Thyroid gland (tissue), 4 donors: Measurements from ENCODE around the gene TRABD2A. TPM values are rescaled to one million over a fixed set of nuclear protein-coding genes. Genes with fewer than 3 reads are reported as not detected.

Source experiments
- DNase-seq, 2 donors: peaks; one replicate each; pipeline ENCODE4 v3.0.0-alpha.2; 2019
- H3K27ac ChIP-seq, 3 donors: fragments of 200-600 bp; sonication (generic); 1 replicate in 2 of 3; 2 replicates in 1 of 3; pipeline ENCODE4 v1.5.1; 2016 to 2019; ENCODE audit warnings: mild to moderate bottlenecking in 1 of 3, moderate library complexity in 1 of 3
- H3K27me3 ChIP-seq: fragments of 200-600 bp; sonication (generic); one replicate; pipeline ENCODE4 v1.5.1; 2019
- H3K36me3 ChIP-seq, 2 donors: fragments of 200-600 bp; sonication (generic); one replicate each; pipeline ENCODE4 v1.5.1; 2016 to 2019
- H3K4me1 ChIP-seq, 2 donors: fragments of 200-600 bp; sonication (generic); one replicate each; pipeline ENCODE4 v1.5.1; 2017 to 2019
- H3K4me3 ChIP-seq, 3 donors: fragments of 200-600 bp; sonication (generic); replicated peaks in 1 of 3; 1 replicate in 2 of 3; 2 replicates in 1 of 3; pipeline ENCODE4 v1.5.1; 2016; ENCODE audit warnings: mild to moderate bottlenecking in 1 of 3
- H3K9me3 ChIP-seq: fragments of 200-600 bp; sonication (generic); one replicate; pipeline ENCODE4 v1.5.1; 2017
- POLR2A ChIP-seq, 2 donors: fragments of 450-650 bp; IDR thresholded peaks; one replicate each; pipeline ENCODE4 v1.6.1; 2017; ENCODE audit warnings: antibody characterized with exemption in 2 of 2, mild to moderate bottlenecking in 2 of 2, moderate library complexity in 1 of 2
- WGBS, 2 donors: methylation state at CpG; one replicate each; pipeline ENCODE4 v1.1.5; 2017; 5-methylcytosine and 5-hydroxymethylcytosine counted together
- intact Hi-C: fragments of 100-400 bp; cut with DNase I; formaldehyde crosslinking; loops from one replicate; pipeline ENCODE4 v1.15.1; 2023
- total RNA-seq, 4 donors: library from RNA; depleted of rRNA; stranded (reverse); fragments of >200 nt; gene quantifications; one replicate each; pipeline ENCODE4 v1.2.3, GENCODE V29; 2016
- TF ChIP-seq, protein P1 (sequence below), 6 experiments: fragments of 200-600 bp in 3 of 6; fragments of 450-650 bp in 3 of 6; sonication (generic) in 3 of 6; IDR thresholded peaks; one replicate each; pipeline ENCODE4 v1.5.1; 2016 to 2019; ENCODE audit warnings: antibody characterized with exemption in 6 of 6, mild to moderate bottlenecking in 2 of 6, inconsistent platforms in 1 of 6, moderate library complexity in 1 of 6

The TRABD2A gene
- total RNA-seq, 4 donors from 2014 or later = 0.20 to 1.9 TPM; not detected in 2

DNA sequence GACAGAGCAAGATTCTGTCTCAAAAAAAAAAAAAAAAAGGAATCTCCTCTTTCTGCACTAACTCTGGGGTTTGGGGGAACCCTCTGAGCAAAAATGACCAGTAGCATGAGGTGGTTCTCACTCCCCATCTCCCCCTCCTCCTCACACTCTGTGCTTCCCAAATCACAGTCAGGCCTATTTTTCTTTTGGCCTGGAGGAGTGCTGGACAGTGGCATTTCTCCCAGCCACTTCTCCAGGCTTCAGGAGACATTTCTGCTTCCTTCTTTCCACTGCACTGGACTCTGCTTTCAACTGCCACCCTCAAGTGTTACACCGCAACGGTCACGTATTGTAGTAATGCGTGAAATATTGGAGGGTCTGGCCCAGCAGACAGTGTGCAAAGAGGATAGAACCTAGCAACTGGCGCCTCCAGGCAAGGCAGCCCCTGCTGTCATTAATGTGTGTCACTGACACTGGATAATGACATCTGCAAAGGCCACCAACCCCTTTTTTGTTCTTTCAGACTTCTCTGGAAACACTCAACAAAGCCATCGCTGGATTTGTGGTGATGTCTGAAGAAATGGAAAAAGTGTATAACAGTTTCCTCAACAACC, 68.9 kb downstream of the TRABD2A start:
- intact Hi-C loops = no loop called here
- 89% methylated on average over 6 of the region's 6 CpGs for WGBS, 2 donors
- no peak overlapping the region for H3K27ac ChIP-seq

DNA sequence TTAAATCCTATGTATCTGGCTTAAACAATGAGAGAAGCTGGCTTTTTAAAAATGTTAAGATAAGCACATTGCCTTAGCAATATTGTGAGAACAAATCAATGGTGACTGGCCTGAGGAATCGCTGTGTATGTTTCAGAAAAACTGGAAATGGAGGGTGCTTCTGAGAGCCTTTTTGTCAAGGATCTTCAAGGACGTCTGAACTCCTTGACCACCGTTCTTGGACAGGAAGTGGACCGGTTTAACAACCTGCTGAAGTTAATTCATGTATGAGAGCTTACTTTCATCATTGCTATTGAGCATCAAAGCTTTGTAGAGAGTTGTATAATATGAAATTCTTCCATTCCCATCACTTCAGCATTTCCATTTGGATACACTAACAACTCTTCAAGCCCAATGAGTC, 72.6 kb downstream of the TRABD2A start:
- Histone ChIP-seq H3K36me3 (no peaks in the 10 kb centered on the region), H3K9me3 (no peaks in the 10 kb centered on the region), H3K27me3 (no peaks in the 10 kb centered on the region), H3K27ac (no peak overlapping the region), H3K4me1 (no peaks in the 10 kb centered on the region), H3K4me3 (no peak overlapping the region)
- DNase-seq = peak; percentile 27 to 44
- no peak for TF ChIP-seq POLR2A (IDR thresholded peaks at IDR 0.05)
- TF ChIP-seq, protein P1, sequence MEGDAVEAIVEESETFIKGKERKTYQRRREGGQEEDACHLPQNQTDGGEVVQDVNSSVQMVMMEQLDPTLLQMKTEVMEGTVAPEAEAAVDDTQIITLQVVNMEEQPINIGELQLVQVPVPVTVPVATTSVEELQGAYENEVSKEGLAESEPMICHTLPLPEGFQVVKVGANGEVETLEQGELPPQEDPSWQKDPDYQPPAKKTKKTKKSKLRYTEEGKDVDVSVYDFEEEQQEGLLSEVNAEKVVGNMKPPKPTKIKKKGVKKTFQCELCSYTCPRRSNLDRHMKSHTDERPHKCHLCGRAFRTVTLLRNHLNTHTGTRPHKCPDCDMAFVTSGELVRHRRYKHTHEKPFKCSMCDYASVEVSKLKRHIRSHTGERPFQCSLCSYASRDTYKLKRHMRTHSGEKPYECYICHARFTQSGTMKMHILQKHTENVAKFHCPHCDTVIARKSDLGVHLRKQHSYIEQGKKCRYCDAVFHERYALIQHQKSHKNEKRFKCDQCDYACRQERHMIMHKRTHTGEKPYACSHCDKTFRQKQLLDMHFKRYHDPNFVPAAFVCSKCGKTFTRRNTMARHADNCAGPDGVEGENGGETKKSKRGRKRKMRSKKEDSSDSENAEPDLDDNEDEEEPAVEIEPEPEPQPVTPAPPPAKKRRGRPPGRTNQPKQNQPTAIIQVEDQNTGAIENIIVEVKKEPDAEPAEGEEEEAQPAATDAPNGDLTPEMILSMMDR (IDR thresholded peaks at IDR 0.05) = no peak
- intact Hi-C loops = no loop called here
- 18 to 28% methylated on average over 4 of the region's 4 CpGs for WGBS, 2 donors

More for the DNA sequence above, 68.9 kb downstream of the TRABD2A start:
- Histone ChIP-seq H3K9me3 (no peaks in the 10 kb centered on the region), H3K4me3 (no peak overlapping the region), H3K4me1 (no peaks in the 10 kb centered on the region), H3K36me3 (no peaks in the 10 kb centered on the region), H3K27me3 (no peaks in the 10 kb centered on the region)
- DNase-seq = no peak
- TF ChIP-seq POLR2A (IDR thresholded peaks at IDR 0.05) = no peak
- TF ChIP-seq, protein P1 (IDR thresholded peaks at IDR 0.05) = no peak

DNA sequence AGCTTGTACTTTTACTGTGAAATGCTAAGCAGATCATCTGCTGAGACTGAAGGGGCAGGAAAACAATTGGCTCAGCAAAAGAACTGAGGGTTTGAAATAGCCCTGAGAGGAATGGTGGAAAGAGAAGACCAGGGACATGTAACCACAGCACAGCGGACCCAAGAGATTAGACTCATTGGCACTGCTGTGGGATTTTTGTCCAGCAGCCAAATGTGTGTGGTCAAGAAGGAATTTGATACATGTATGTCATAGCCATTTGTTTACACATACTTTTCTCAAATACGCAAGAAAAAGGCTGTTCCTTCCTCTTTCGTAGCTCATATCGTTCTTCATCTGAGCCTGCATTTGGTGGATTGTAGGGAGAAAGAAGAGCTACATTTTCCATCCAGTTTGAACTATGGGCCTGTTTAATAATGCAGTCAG, 73.8 kb downstream of the TRABD2A start:
- Histone ChIP-seq H3K4me3 (no peak overlapping the region), H3K4me1 (no peaks in the 10 kb centered on the region), H3K27me3 (no peaks in the 10 kb centered on the region), H3K9me3 (no peaks in the 10 kb centered on the region), H3K27ac (no peak overlapping the region), H3K36me3 (no peaks in the 10 kb centered on the region)
- 70 to 81% methylated on average over 4 of the region's 4 CpGs for WGBS, 2 donors
- TF ChIP-seq POLR2A (IDR thresholded peaks at IDR 0.05) = no peak
- TF ChIP-seq, protein P1 (IDR thresholded peaks at IDR 0.05) = no peak
- intact Hi-C loops = no loop called here
- DNase-seq = no peak

DNA sequence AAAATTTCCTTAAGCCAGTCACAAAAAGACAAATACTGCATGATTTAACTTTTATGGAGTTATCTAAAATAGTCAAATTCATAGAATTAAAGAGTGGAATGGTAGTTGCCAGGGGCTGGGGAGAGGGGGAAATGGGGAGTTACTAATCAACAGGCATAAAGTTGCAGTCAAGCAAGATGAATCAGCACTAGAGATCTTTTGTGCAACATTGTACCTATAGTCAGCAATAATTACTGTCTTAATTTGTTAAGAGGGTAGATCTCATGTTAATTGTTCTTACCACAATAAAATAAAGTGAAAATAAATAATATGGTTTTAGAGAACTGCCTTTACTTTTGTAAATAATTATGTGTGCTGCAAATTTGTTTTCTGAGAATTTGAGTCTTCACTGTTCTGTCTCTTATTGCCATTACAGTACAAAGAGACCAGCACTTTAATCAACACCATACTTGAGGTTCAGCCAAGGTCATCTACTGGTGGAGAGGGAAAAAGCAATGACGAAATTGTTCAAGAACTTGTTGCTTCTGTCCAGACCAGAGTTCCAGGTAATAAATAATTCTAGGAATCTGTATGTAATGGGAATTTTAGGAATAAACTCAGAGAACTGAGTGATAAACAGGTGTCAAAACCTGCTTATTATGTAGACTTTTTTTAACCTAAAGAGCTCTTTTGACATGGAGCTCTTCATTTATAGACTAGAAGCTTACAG, 75.5 kb downstream of the TRABD2A start:
- DNase-seq = no peak
- TF ChIP-seq, protein P1 (IDR thresholded peaks at IDR 0.05) = no peak
- TF ChIP-seq POLR2A (IDR thresholded peaks at IDR 0.05) = no peak
- WGBS, 2 donors = 58 to 64% methylated on average over 1 of the region's 1 CpG
- Histone ChIP-seq H3K9me3 (no peaks in the 10 kb centered on the region), H3K4me1 (no peaks in the 10 kb centered on the region), H3K27ac (no peak overlapping the region), H3K27me3 (no peaks in the 10 kb centered on the region), H3K36me3 (no peaks in the 10 kb centered on the region), H3K4me3 (no peak overlapping the region)
- intact Hi-C loops = no loop called here

DNA sequence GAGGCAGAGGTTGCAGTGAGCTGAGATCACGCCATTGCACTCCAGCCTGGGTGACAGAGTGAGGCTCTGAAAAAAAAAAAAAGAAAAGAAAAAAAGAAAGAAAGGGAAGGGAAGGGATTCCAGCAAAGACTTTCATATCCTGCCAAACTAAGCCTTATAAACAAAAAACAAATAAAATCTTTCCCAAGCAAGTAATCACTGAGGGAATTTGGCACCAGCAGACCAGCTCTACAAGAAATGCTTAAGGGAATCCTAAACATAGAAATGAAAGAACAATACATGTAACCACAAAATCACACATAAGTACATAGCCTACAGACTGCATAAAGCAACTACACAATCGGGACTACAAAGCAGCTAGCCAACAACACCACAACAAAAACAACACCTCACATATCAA, 79.1 kb downstream of the TRABD2A start:
- H3K9me3 ChIP-seq = no peaks in the 10 kb centered on the region
- WGBS, 2 donors = 88 to 92% methylated on average over 2 of the region's 2 CpGs
- no peaks in the 10 kb centered on the region for H3K27me3 ChIP-seq
- intact Hi-C loops = no loop called here
- no peak overlapping the region for H3K4me3 ChIP-seq
- no peak for DNase-seq
- H3K4me1 ChIP-seq = no peaks in the 10 kb centered on the region
- no peak for TF ChIP-seq POLR2A (IDR thresholded peaks at IDR 0.05)
- TF ChIP-seq, protein P1 (IDR thresholded peaks at IDR 0.05) = no peak
- H3K27ac ChIP-seq = no peak overlapping the region
- H3K36me3 ChIP-seq = no peaks in the 10 kb centered on the region
